ENCODE measurements around the gene P2RX6. TPM values are rescaled to one million over a fixed set of nuclear protein-coding genes. Genes with fewer than 3 reads are reported as not detected.
"Not testable (repeated sequence)": the region's sequence is repeated elsewhere in the genome, so short reads cannot be mapped to it uniquely, and the experiment has no call there.

The P2RX6 gene
- total RNA-seq, 1 donor from 2014 or later, result not detected

GRCh38 chr22:20994128-20994901, 20.6 kb upstream of the P2RX6 start:
- no peak for DNase-seq (ENCODE audit: low read depth in 2 of 2)

- DNase-seq (ENCODE audit: low read depth in 2 of 2), result no peak
Measured at GRCh38 chr22:20994902-20995241, 20.1 kb upstream of the P2RX6 start.

- no peak for DNase-seq (ENCODE audit: low read depth in 2 of 2)
Measured at GRCh38 chr22:20995329-20996030, 19.5 kb upstream of the P2RX6 start.

- no peak for DNase-seq (ENCODE audit: low read depth in 2 of 2)
Measured at GRCh38 chr22:20996031-20996410, 18.9 kb upstream of the P2RX6 start.

DNA sequence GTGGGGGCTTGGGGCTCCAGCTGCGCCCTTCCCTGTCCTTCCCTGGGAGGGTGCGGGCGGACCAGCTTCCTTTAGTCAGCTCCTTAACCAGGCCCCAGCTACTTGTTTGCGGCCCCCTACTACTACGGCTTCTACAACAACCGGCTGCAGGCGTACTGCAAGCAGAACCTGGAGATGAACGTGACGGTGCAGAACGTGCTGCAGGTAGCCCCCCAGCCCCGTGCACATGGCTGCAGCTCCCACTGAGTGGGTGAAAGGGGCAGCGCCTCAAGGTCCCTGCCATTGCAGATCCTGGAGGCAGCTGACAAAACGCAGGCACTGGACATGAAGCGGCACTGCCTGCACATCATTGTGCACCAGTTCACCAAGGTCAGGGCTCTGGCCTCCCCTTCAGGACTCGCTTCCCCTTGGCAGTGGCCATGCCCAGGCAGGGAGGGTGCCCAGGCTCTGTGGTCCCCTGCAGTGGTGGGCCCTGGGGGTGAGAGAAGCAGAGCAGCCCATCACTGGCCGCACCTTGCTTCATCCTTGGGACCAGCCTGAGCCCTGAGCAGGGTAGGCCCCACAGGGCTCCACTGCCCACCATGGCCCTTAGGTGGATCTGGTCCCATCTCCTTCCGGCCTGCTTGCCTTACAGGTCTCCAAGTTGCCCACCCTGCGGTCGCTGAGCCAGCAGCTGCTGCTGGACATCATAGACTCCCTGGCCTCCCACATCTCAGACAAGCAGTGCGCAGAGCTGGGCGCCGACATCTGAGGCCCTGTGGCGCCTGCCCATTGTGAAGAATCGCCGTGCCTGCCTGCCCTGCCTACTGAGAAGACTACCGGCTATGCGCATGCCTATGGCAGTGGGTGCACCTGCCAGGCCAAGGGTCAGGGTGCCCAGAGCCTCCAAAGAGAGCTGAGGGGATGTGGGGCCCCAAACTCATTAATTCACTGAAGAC, 18.1 kb upstream of the P2RX6 start:
- no peak for DNase-seq (ENCODE audit: low read depth in 2 of 2)

GRCh38 chr22:20997536-20998257, 17.3 kb upstream of the P2RX6 start:
- DNase-seq (ENCODE audit: low read depth in 2 of 2), result no peak

GRCh38 chr22:20998411-20999336, 16.3 kb upstream of the P2RX6 start:
- no peak for DNase-seq (ENCODE audit: low read depth in 2 of 2)

DNA sequence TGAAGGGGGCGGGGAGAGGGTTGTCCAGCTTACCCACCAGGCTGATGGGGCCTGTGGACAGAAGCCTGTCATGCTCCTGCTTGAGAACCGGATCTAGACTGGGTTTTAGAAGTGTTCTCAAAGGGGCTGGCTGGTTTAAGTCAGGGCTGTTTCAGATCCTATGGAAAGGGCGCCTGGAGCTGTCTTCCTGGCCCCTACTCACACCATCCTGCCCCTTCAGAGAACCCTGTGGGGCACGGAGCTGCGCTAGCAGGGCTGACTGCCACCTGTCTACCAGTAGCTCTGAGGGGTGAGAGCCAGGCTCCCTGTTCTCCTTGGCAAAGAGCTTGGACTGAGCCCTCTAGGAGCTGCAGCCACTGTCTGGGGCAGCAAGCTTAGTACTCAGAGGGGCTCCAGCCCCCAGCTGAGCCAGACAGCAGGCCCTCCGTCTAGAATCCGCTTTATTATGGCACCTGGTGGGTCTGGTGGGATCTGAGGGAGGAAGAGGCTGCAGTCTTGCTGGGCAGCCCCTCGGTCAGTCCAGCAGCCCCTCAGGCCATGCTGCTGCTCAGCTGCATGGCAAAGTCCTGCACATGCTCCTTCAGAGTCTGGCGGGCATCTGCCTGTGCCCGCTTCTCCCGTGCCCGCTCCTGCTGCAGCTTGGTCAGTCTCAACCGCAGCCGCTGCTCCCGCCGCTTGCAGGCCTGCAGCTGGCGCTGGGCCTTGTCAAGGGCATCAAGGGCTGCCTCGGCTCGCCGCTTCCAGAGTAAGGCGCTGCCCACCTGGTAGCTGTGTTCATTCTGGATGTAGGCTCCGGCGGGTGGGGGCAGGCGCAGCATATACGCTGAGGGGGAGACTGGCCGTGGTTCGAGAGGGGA, 15.4 kb upstream of the P2RX6 start:
- no peak for DNase-seq (ENCODE audit: low read depth in 2 of 2)

DNA sequence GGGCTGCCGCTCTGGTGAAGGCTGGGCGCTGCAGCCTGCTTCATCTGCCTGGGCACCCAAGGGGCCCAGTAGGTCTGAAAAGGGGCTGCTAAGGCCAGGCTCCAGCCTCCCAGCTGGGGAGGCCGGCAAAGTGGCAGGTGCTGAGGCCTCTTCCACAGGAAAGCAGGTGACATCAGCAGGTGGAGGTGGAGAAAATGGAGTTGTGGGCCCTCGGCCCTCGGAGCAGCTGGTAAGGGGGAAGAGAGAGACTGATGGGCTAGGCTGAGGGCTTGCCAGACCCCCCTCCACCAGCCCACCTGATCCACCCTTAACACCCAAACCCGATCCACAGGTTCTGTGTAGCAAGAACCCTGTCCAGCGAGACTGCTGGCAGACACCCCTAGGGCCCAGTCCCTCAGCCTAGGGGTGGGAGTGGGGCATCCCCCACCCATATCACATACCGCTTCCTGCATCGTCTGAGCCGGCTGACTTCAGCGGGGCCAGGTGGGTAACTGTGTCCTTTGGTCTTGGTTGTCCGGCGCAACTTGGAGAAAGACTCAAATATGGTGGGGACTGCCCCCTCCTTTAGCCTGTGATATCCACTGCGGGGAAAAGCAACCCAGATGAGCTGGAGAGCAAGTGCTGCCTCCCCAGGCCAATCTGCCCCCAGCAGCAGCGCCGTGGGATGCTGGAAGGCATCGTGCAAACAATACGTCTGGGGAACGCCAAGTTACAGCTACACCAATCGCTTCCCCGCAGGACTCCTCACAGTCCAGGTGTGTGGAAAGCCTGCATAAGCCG, 14.6 kb upstream of the P2RX6 start:
- DNase-seq (ENCODE audit: low read depth in 2 of 2), result peak; percentile 9 to 21

DNA sequence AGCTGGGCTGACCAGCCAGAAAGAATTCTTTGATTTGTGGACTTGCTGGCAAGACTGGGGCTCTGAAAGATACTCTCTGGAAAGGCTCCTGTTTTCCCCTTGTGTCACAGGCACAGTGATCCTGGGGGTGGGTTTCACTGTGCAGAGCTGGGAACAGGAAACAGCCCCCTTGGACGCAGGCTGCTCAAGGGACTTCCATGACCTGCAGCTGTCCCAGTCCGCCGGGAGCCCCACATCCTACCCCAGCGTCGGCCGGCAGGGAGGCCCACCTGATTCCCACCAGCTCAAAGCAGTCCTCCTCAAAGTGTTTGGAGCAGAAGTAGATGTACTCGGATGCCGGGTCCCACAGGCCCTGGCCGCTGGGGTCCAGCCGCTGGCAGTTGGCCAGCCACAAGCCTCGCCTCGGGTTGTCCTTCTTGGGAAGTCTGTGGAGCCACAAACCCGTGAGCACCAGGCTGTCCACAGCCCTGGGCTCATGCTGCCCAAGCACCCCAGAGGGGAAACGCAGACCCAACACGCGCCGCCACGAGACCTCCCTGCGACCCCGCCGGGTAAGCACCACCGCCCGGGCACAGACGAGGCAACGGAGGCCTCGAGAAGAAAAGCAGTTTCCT, 13.9 kb upstream of the P2RX6 start:
- DNase-seq (ENCODE audit: low read depth in 2 of 2), result no peak

GRCh38 chr22:21001601-21002325, 13.2 kb upstream of the P2RX6 start, which contains the start of gene THAP7:
THAP7 (minus strand) TSS chr22:21002118; CDS start chr22:21001911, 207 bp downstream.
- peak; percentile 95 to 96 for DNase-seq (ENCODE audit: low read depth in 2 of 2)

DNA sequence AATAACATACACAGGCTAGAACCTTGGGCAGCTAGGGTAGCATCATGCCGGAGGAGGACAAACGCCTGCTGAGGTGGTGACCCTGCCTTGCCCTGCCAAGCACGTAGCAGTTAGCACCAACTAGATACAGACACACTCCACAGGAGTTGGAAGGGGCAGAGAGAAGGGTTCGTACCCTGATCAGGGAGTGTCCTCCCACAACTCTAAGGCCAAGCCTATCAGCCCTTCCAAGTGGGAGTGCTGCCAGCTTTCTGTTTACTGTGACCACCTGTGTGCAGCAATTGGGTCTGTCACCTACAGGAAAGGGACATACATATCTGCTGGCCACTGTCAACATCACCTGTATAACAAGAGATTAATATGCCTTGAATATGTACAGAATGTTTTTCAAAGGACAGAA, 11.2 kb upstream of the P2RX6 start:
- no peak for DNase-seq (ENCODE audit: low read depth in 2 of 2)

DNA sequence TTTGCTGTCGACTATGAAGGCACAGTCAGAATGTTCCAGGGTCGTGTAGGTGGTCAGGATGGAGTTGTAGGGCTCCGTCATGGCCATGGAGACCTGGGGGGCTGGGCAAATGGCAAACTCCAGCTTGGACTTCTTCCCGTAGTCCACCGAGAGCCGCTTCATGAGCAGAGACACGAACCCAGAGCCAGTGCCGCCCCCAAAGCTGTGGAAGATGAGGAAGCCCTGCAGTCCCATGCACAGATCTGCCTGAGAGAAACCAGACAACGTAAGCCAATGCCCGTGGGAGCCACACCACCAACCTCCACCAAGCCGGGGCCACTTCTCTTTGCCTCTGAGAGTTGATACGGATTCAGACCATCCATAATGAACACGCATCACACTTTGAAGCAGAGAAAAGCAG, 5.8 kb upstream of the P2RX6 start:
- DNase-seq (ENCODE audit: low read depth in 2 of 2), result not testable (repeated sequence)

DNA sequence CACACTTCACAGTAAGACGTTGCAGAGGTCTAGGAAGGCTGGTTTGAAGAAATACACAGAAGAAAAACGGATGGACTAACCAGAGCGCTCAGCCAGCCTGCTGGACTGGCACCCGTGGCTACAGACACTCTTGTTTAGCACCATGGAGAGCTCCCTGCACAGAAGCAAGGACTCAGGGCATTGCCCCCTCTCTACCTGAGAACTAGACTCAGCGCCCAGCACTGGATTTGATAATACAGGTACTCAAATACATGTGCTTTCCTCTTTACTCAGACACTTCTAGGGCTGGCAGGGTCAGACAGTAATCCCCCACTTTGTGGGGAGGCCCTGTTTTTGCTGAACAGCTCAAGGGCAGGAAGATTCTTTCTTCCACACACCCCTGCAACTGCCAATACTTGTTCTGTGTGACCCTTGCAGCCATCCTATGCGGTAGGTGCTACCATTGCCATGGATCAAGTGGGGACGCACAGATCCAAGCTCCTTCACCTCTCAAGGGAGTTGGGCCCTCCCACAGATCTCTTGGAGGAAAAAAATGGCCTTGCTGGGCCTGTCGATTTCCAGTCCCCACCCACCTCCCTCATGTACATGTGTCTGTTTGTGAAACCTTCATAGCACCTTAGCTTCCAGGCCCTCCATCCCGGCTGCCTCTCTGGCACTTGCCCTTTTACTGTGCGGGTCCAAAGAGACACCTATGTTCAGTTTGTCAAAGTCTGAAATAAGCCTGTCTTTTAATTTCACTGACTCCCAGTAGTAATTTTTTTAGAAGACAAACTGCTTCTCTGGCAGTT, 5.1 kb upstream of the P2RX6 start:
- DNase-seq (ENCODE audit: low read depth in 2 of 2), result peak; percentile 68

- no peak for DNase-seq (ENCODE audit: low read depth in 2 of 2)
Measured at GRCh38 chr22:21010426-21011113, 4.4 kb upstream of the P2RX6 start.
